Gastrocnemius medialis (tissue), 4 donors: ENCODE results near the gene MRPL19. TPM values are rescaled to one million over a fixed set of nuclear protein-coding genes. Genes with fewer than 3 reads are reported as not detected.

Source experiments
- ATAC-seq, 2 donors: fragments of 150-250 bp; one replicate each; pipeline ENCODE4 v1.9.1; 2016
- DNase-seq, 2 donors: peaks; one replicate each; pipeline ENCODE4 v3.0.0-alpha.2; 2019
- H3K27ac ChIP-seq, 4 donors: fragments of 200-600 bp; sonication (generic); 1 replicate in 1 of 4; 2 replicates in 3 of 4; pipeline ENCODE4 v1.5.1; 2016 to 2018; ENCODE audit warnings: mild to moderate bottlenecking in 2 of 4, moderate library complexity in 1 of 4
- H3K27me3 ChIP-seq, 3 donors: fragments of 200-600 bp; sonication (generic) in 2 of 3; 1 replicate in 1 of 3; 2 replicates in 2 of 3; pipeline versions ENCODE4 v1.5.1 to v1.6.0; 2016 to 2019; ENCODE audit warnings: mild to moderate bottlenecking in 1 of 3, moderate library complexity in 1 of 3
- H3K36me3 ChIP-seq, 2 donors: fragments of 200-600 bp; sonication (generic) in 1 of 2; one replicate each; pipeline ENCODE4 v1.5.1; 2017 to 2018
- H3K4me1 ChIP-seq, 2 donors: fragments of 200-600 bp; sonication (generic) in 1 of 2; one replicate each; pipeline ENCODE4 v1.5.1; 2016 to 2017; ENCODE audit warnings: mild to moderate bottlenecking in 2 of 2
- H3K4me3 ChIP-seq, 4 donors: fragments of 200-600 bp; sonication (generic) in 3 of 4; 1 replicate in 1 of 4; 2 replicates in 3 of 4; pipeline ENCODE4 v1.5.1; 2016 to 2019; ENCODE audit warnings: mild to moderate bottlenecking in 2 of 4
- H3K9me3 ChIP-seq, 3 donors: fragments of 200-600 bp; sonication (generic) in 2 of 3; 1 replicate in 1 of 3; 2 replicates in 2 of 3; pipeline ENCODE4 v1.5.1; 2016 to 2019
- CTCF ChIP-seq, 5 experiments: fragments of 450-650 bp in 3 of 5; fragments of 200-600 bp in 2 of 5; sonication (generic) in 2 of 5; IDR thresholded peaks in 4 of 5; conservative IDR thresholded peaks in 1 of 5; 1 replicate in 4 of 5; 2 replicates in 1 of 5; pipeline ENCODE4 v1.5.1; 2016 to 2019; ENCODE audit warnings: antibody characterized with exemption in 5 of 5, mild to moderate bottlenecking in 3 of 5, moderate library complexity in 3 of 5
- POLR2A ChIP-seq, 2 donors: fragments of 450-650 bp; IDR thresholded peaks; one replicate each; pipeline ENCODE4 v1.6.1; 2017; ENCODE audit warnings: antibody characterized with exemption in 2 of 2, mild to moderate bottlenecking in 2 of 2, moderate library complexity in 2 of 2
- in situ Hi-C, 4 donors: fragments of 200-750 bp; cut with MboI; loops; one replicate each; pipeline versions ENCODE4 v1.15.0 to v1.8.0; 2017; ENCODE audit warnings: low sequenced_read_pairs in 4 of 4
- intact Hi-C: fragments of 100-400 bp; cut with DNase I; formaldehyde crosslinking; loops from one replicate; pipeline ENCODE4 v1.15.1; 2023; ENCODE audit warnings: low total_unique reads
- total RNA-seq, 4 donors: library from RNA; depleted of rRNA; stranded (reverse); fragments of >200 nt; gene quantifications; one replicate each; pipeline versions ENCODE4 v1.1.0 to v1.2.3, GENCODE V29; 2016

Gene MRPL19
- total RNA-seq, 4 donors from 2014 or later = 25.4 to 95.3 (median 69.8) TPM

DNA sequence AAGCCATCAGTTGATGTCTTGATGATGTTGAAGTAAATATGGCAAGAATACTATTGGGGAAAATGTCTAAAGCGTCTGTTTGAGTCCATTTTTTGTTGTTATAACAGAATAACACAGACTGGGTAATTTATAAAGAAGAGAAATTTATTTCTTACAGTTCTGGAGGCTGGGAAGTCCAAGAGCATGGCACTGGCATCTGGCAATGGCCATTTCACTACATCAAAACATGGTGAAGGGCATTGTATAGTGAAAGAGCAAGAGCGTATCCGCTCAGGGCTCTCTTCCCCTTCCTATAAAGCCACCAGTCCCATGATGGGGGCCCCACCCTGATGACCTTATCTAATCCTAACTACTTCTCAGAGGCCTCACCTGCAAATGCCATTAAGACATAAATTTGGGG lies 29.6 kb upstream of the MRPL19 start:
- no peak for TF ChIP-seq CTCF (IDR thresholded peaks at IDR 0.05 in 4 of 5, conservative IDR thresholded peaks at IDR 0.05 in 1 of 5)
- no peak for TF ChIP-seq POLR2A (IDR thresholded peaks at IDR 0.05)
- H3K9me3 ChIP-seq = no peaks in the 10 kb centered on the region
- in situ Hi-C loops = loop anchor here in 3 of 4 donors (25.0 kb wide), 3 partner anchors 155 to 930 kb away; no protein-coding TSS in a partner anchor

DNA sequence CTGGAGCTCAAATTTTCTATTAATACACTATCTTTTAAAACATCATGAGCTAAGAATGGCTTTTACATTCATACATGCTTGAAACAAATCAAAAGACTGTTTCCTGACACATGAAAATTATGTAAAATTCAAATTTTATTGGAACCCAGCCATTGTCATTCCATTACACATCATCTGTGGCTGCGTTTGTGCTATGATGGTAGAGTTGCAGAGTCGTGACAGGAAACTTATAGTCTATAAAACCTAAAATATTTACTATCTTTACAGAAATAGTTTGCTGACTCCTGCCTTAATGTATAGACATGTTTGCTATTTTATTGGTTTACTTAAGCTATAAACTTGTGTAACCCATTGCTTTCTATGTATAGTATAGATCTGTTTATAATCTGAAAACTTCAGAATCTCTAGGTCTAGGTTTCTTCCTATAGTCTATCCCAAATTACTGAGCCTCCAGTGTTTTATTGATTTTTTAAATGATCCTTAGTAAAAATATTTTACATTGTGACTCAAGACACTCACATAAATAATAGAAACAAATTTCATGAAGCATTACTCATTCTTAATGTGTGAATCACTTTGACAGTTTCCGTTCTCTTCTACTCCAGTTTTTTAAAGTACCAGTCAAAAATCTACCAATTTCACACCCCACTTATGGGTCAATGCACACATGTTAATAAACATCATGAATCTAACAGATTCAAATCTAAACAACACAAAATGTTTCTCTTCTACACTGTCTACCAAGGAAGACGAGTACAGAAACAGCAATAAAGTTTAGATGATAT lies 26.4 kb upstream of the MRPL19 start:
- TF ChIP-seq CTCF (IDR thresholded peaks at IDR 0.05 in 4 of 5, conservative IDR thresholded peaks at IDR 0.05 in 1 of 5) (no peak), POLR2A (IDR thresholded peaks at IDR 0.05) (no peak)
- Histone ChIP-seq H3K4me1 (no peaks in the 10 kb centered on the region), H3K4me3 (no peak overlapping the region), H3K36me3 (no peaks in the 10 kb centered on the region), H3K27ac (no peak overlapping the region), H3K9me3 (no peaks in the 10 kb centered on the region), H3K27me3 (no peaks in the 10 kb centered on the region)
- intact Hi-C loops = no loop called here
- in situ Hi-C loops = loop anchor here in 3 of 4 donors (25.0 kb wide), 3 partner anchors 158 to 933 kb away; no protein-coding TSS in a partner anchor
- no peak for DNase-seq
- ATAC-seq = no peak

More for the DNA sequence above, 29.6 kb upstream of the MRPL19 start:
- ATAC-seq (no peak), DNase-seq (no peak)
- Histone ChIP-seq H3K27ac (no peak overlapping the region), H3K36me3 (no peaks in the 10 kb centered on the region), H3K4me1 (no peaks in the 10 kb centered on the region), H3K4me3 (no peak overlapping the region), H3K27me3 (no peaks in the 10 kb centered on the region)
- intact Hi-C loops = no loop called here

DNA sequence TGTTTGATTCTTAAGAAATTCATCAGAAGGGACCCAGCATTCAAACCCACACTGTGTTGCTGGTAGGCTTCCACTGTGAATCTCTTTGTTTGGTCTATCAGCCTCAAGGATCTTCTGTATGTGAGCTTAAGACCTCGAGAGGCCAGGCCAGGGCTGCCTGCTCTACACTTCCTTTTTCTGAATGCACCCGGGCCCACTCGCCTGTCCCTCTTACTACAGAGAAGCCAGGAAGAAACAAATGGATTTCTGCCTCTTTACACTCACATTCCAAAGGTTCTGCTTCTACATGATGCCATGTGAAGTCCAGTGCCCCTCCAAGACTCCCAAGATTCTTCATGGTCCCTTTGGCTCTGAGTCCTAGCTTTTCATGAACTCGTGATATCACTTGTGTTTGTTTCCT lies 25.4 kb upstream of the MRPL19 start:
- Histone ChIP-seq H3K4me3 (no peak overlapping the region), H3K9me3 (no peaks in the 10 kb centered on the region), H3K4me1 (no peaks in the 10 kb centered on the region), H3K36me3 (no peaks in the 10 kb centered on the region), H3K27ac (no peak overlapping the region), H3K27me3 (no peaks in the 10 kb centered on the region)
- TF ChIP-seq POLR2A (IDR thresholded peaks at IDR 0.05) (no peak), CTCF (IDR thresholded peaks at IDR 0.05 in 4 of 5, conservative IDR thresholded peaks at IDR 0.05 in 1 of 5) (no peak)
- ATAC-seq (no peak), DNase-seq (no peak)
- in situ Hi-C loops = loop anchor here in 3 of 4 donors (25.0 kb wide), 3 partner anchors 159 to 934 kb away; no protein-coding TSS in a partner anchor
- intact Hi-C loops = no loop called here

DNA sequence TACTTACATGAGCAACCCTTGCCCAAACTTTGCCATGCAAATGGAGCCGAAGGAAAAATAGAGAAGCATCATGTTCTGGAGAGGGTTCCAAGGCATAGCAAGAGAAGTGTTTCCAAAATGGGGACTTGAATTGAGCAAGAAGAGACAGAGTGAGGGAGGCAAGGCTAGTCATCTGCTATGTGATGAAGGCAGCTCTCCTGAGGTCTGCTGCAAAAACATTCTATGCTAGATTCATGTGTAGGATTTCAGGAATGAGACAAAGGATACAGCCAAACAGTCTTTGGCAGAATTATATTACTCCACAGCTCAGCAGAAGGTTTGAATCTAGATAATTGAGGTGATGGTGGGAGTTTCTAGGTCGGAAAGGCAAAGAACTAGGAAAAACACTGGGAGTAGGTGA lies 24.1 kb upstream of the MRPL19 start:
- H3K4me3 ChIP-seq = no peak overlapping the region
- intact Hi-C loops = no loop called here
- in situ Hi-C loops = loop anchor here in 3 of 4 donors (25.0 kb wide), 3 partner anchors 160 to 935 kb away; no protein-coding TSS in a partner anchor
- no peaks in the 10 kb centered on the region for H3K27me3 ChIP-seq
- no peak for ATAC-seq
- DNase-seq = no peak
- no peak for TF ChIP-seq CTCF (IDR thresholded peaks at IDR 0.05 in 4 of 5, conservative IDR thresholded peaks at IDR 0.05 in 1 of 5)
- TF ChIP-seq POLR2A (IDR thresholded peaks at IDR 0.05) = no peak
- no peaks in the 10 kb centered on the region for H3K36me3 ChIP-seq
- H3K9me3 ChIP-seq = no peaks in the 10 kb centered on the region
- H3K4me1 ChIP-seq = no peaks in the 10 kb centered on the region
- no peak overlapping the region for H3K27ac ChIP-seq
